Glomerular visceral epithelial cell (primary cell): ENCODE results near the gene VSIR.

Source experiments
- DNase-seq: peaks from one replicate; pipeline ENCODE4 v3.0.0-alpha.2; 2016; ENCODE audit errors: extremely low spot score

VSIR gene

GRCh38 chr10:71806704-71807556 lies 33.6 kb upstream of the VSIR start:
- no peak for DNase-seq

- no peak for DNase-seq
Measured at GRCh38 chr10:71805776-71806703, 32.7 kb upstream of the VSIR start.

- no peak for DNase-seq
Measured at GRCh38 chr10:71804077-71804476, 30.8 kb upstream of the VSIR start.

GRCh38 chr10:71802715-71803488 lies 29.6 kb upstream of the VSIR start:
- no peak for DNase-seq

GRCh38 chr10:71802235-71802634 lies 28.9 kb upstream of the VSIR start:
- no peak for DNase-seq

- no peak for DNase-seq
Measured at GRCh38 chr10:71801361-71801760, 28.0 kb upstream of the VSIR start.

GRCh38 chr10:71799608-71800453 lies 26.5 kb upstream of the VSIR start:
- no peak for DNase-seq

GRCh38 chr10:71799112-71799511 lies 25.8 kb upstream of the VSIR start:
- DNase-seq: no peak

- DNase-seq: no peak
Measured at GRCh38 chr10:71798308-71798624, 24.9 kb upstream of the VSIR start.

- no peak for DNase-seq
Measured at GRCh38 chr10:71797533-71798307, 24.4 kb upstream of the VSIR start.

GRCh38 chr10:71796749-71797405 lies 23.6 kb upstream of the VSIR start:
- DNase-seq: no peak

- DNase-seq: no peak
Measured at GRCh38 chr10:71795248-71795647, 21.9 kb upstream of the VSIR start.

GRCh38 chr10:71790749-71791440 lies 17.6 kb upstream of the VSIR start:
- DNase-seq: no peak

GRCh38 chr10:71789871-71790270 lies 16.6 kb upstream of the VSIR start:
- DNase-seq: no peak

GRCh38 chr10:71788954-71789353 lies 15.6 kb upstream of the VSIR start:
- no peak for DNase-seq

- DNase-seq: no peak
Measured at GRCh38 chr10:71784679-71785272, 11.5 kb upstream of the VSIR start.

- no peak for DNase-seq
Measured at GRCh38 chr10:71783917-71784678, 10.8 kb upstream of the VSIR start.

- DNase-seq: no peak
Measured at GRCh38 chr10:71782917-71783490, 9.7 kb upstream of the VSIR start.
